Measurements from ENCODE around the gene FOXD4L3.
"Not testable (repeated sequence)": the region's sequence is repeated elsewhere in the genome, so short reads cannot be mapped to it uniquely, and the experiment has no call there.

Gene FOXD4L3

DNA sequence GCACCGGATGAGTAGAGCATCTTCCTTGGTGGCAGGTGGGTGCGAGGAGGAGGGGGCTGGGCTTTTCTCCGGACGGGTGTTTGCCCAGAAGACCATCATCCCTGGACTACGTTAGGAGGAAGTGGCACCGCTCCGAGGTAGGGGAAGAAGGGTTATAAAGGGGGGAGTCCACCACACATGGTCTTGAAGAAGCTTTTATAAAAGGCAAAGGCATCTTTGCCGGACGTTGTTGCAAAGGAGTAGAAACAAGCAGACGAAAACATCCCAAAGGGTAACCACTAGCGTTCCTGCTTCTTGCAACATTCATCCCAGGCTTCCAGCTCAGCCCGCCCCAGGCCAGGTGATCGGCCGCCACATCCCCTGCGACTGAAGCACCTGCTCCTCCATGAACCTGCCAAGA lies at the start of gene FOXD4L3:
FOXD4L3 (plus strand) TSS at position 301 of the 400 bp plus-strand sequence; CDS start at position 386, 85 bp downstream.
- DNase-seq: not testable (repeated sequence)

DNA sequence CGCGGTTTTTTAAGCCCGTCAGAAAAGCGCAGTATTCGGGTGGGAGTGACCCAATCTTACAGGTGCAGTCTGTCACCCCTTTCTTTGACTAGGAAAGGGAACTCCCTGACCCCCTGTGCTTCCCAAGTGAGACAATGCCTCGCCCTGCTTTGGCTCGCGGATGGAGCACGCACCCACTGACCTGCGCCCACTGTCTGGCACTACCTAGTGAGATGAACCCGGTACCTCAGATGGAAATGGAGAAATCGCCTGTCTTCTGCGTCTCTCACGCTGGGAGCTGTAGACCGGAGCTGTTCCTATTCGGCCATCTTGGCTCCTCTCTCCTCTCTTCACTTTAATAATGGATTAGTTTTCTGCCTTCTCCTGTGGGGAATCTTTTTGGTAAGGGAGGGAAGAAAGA lies 21.6 kb upstream of the FOXD4L3 start:
- DNase-seq: not testable (repeated sequence)

GRCh38 chr9:68303771-68304170 lies 1.1 kb downstream of the FOXD4L3 start:
- not testable (repeated sequence) for DNase-seq

DNA sequence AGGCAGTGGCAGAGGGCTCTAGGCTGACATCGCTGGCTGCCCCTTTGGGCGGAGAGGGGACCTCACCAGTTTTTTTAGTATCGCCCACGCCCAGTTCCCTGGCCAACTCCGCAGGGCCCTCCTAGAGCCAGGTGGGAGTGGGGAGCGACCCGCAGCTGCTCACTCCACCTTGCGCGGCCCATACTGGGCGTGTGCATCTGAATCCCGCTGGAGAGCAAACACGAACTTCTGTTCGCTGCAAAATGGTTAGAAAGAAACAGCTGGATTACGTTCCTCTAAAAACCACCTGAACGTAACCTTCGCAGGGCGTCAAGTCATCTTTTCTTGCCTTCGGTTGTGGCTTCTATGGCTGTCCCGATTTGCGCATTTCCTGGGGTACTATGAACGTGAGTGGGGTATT lies 1.5 kb downstream of the FOXD4L3 start:
- DNase-seq: not testable (repeated sequence)

DNA sequence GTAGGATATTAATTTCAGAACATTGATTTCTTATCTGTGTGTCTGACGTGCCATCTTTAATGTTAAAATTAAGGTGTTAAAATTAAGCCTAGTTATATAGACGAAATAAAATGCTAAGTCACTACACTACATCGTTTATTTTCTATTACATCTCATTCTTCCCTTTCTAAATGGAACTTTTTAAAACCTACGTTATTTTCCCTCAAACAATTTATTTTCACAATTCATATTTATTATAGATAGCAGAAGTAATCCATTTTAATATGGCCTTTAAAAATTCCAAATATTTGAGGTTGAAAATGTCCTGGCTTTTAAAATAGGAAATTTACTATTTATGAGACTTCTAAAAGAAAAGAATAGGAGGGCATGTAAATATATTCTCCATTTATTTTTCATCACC lies 2.1 kb downstream of the FOXD4L3 start:
- DNase-seq: not testable (repeated sequence)

GRCh38 chr9:68305680-68306285 lies 3.1 kb downstream of the FOXD4L3 start:
- not testable (repeated sequence) for DNase-seq

DNA sequence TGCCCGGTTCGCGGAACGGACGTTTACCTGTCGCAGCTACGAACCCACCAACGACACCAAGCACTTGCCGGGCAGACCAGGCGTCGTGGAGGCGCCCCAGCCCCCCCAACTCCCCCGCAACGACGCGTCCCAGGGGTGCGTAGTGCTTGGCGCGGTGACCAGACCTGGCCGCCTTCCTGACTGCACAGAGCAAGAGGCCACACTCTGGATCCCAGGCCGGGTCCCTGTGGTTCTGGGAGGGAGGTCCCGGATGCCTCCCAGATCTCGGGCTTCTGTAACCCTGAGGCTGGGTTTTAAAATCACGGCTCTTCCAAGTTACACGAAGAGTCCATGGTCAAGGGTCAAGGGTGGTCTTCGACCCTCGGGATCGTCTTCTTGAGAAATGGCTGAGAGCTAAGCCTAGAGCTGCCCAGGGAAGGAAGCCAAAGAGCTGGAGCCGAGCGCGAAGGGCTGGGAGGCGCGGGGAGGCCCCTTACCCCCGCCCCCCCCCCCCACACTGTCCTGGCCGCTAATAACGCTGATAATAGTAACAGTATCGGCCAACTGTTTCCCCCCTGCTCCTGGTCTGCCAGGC lies 3.8 kb downstream of the FOXD4L3 start:
- DNase-seq: not testable (repeated sequence)

GRCh38 chr9:68307127-68307526 lies 4.5 kb downstream of the FOXD4L3 start:
- DNase-seq: not testable (repeated sequence)

DNA sequence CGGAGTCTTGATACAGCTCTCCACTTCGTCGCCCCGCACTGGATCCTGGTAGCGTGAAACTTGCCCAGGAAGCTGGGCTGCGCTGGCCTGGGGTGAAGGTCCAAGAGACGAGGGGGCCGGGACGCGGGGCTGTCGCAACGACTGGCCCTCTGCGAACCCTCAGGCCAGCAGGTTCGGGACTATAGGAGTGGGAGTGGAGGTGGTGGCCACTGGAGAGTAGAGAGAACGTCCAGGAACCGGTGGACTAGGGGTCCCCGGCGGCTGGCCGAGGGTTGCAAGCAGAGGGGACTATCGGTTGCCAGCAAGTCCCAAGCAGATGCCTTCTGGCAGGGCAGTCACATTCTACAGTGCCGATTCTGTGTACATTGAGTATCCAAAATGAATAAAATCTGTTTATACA lies 5.0 kb downstream of the FOXD4L3 start:
- not testable (repeated sequence) for DNase-seq

DNA sequence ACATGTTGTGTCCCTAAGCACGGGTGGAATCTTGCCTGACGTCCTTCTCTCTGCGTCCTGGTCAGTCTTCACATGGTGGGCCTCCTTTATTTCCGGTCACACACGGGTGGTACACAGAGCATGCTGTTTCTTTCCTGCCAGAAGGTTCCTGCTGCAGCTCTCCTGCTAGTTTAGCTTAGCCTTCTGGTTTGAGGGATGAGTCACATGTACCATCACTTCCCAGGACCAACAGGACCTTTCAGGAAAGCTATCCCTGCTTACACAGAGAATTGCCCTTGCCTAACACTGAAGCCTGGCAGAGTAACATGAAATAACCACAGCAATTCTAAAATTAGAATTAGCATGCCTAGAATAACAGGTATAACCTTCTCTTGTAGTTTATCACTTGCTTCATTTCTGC lies 8.5 kb downstream of the FOXD4L3 start:
- not testable (repeated sequence) for DNase-seq

- not testable (repeated sequence) for DNase-seq
These were observed 15.5 kb downstream of the FOXD4L3 start for GRCh38 chr9:68318209-68318608.

DNA sequence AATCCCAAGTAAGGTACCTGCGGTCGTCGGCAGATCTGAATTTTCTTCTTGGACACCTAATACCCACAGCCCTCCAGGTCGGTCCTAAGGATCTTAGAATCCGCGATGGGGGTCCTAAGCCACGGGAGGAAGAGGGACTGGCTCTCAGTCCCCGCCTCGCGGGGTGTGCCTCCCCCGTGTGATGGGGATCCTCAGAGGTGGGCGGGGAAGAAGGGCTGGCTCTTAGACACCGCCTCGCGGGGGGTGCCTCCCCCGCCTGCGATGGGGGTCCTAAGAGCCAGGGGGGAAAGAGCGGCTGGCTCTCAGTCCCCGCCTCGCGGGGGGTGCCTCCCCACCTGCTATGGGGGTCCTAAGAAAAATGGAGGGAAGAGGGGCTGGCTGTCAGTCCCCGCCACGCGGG lies 21.1 kb downstream of the FOXD4L3 start:
- not testable (repeated sequence) for DNase-seq

- DNase-seq: not testable (repeated sequence)
These were observed 21.9 kb downstream of the FOXD4L3 start for GRCh38 chr9:68324518-68324917.

DNA sequence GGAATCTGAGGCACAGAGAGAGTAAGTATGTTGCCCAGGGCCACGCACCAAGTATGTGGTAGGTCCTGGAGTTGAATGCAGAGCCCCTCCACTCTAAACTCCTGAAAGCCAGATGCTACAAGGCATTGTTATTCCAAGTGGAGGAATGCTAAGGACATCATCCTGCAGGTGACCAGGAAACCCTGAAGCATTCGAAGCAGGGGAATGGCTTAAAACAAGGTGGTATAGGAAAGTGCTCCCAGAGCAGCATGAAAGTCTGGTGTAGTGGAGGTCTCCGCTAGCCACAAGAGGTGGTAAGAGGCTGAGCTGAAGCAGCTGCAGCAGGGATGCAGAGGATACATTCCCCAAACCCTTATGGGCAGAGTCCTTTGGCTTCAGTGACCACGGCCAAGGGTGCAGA lies 26.4 kb downstream of the FOXD4L3 start:
- DNase-seq: not testable (repeated sequence)

DNA sequence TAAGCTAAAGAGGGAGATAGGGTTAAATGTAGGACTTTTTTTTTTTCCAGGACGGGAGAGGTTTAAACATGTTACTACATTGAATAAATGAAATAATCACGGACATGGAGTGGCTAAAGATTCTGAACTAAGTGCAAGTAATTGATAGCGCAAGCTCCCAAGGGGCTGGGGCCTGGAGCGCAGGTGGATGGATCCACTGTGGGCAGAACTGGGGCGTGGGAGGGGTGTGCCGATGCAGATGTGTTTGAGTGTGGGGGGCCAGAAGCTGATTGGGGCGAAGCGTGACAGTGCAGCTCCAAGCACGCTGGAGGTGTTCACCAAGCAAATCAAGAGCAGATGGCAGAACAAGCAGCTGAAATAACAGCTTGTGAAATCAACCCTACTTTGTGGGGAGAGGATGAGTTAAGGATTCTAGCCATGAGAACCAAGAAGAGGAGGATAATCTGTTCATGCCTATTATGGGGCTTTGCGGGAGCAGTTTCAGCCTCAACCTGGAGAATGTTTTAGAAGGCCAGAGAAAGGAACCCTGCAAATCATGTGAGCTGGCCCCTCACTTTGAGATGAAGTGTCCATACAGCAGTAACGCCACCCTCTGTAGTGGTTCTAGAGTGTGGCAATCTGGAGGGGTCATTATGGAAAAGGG lies 28.0 kb downstream of the FOXD4L3 start:
- DNase-seq: not testable (repeated sequence)

- not testable (repeated sequence) for DNase-seq
These were observed 29.5 kb downstream of the FOXD4L3 start for GRCh38 chr9:68332122-68332521.

- DNase-seq: not testable (repeated sequence)
These were observed 33.3 kb downstream of the FOXD4L3 start for GRCh38 chr9:68335935-68336334.

DNA sequence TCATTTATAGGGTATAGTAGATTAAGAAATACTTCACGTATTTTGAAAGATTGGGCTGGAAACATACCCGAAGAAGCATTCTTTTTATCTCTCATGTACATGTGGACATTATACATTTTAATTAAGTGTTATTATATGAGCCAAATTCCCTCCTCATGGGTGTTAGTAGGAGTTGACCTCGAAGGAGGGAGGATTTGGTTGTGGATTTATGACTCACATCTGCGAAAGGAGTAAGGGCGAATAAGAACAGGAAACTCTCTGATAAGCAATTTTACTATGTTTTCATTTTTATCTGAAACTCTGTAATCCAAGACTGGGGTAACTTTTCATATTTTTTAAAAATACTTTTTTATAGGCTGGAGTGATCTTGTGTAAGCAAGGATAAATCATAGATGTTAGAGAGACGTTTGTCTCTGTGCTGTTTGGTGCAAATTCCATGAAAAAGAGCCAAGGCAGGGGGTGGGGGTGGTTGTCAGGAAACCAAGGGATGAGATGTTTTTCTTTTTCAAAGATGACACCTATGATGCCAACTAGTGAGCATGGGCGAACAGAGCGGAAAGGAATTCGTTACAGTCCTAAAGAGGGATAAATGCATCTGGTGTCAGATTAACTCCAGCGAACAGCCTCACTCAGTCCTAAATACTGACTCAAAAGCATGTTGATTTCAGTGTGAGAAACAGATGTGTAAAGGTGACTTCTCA lies 34.1 kb downstream of the FOXD4L3 start:
- DNase-seq: not testable (repeated sequence)

GRCh38 chr9:68338000-68338399 lies 35.3 kb downstream of the FOXD4L3 start:
- not testable (repeated sequence) for DNase-seq

- DNase-seq: not testable (repeated sequence)
These were observed 39.8 kb downstream of the FOXD4L3 start for GRCh38 chr9:68342265-68343025.

- not testable (repeated sequence) for DNase-seq
These were observed 40.6 kb downstream of the FOXD4L3 start for GRCh38 chr9:68343242-68343641.

DNA sequence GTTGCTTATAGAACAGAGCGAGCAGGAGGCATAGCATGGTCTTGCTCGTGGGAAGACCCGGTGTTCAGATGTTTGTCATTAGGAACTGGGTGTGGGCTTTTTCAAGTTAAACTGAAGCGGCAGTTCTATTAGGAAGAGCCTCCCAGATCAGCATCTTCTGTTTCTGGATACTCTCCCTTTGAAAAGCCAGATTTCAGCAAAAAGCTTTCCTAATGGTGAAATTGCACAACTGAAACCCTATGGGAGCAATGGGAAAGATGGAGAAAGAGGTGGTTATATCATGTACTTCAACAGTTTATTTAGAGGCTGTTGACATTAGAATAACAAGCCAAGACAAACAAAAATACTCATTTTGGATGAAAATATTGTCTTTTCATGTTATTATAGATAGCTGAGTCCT lies 41.3 kb downstream of the FOXD4L3 start:
- not testable (repeated sequence) for DNase-seq

DNA sequence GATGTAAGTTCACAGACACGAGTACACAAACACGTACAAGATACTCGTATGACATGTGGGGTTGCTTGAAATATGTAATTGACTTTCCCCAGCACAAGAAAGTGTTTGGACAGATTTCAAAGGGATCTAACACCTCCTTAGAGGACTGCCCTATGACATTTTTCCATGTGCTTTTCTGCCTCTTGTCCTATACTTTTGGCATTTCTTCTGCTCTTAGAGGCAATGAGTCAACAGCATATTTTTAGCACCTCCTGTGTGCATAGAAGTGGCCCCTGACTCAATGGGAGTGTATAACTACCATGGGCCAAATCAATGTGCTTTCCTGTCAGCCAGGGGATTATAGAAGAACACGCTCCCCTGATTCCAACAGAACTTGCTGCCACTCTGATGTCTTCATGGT lies 49.0 kb downstream of the FOXD4L3 start:
- not testable (repeated sequence) for DNase-seq
